IMR-90 (cell line): ENCODE data around the gene GAD2. TPM values are rescaled to one million over a fixed set of nuclear protein-coding genes. Genes with fewer than 3 reads are reported as not detected.

Experiments
- ATAC-seq: fragments of 200-7000 bp; cut with Tn5 transposase; 2 replicates; pipeline ENCODE4 v1.9.1; 2020; ENCODE audit warnings: low read depth, mild to moderate bottlenecking, moderate library complexity
- BruUV-seq: library from RNA; stranded (reverse); fragments of 400-500 nt; replicated peaks from 2 replicates; lab custom pipeline; 2021; lab: Mats Ljungman, UMichigan
- CTCF ChIA-PET: fragments of 300-600 bp; formaldehyde crosslinking; extraction: SDS; loops from one replicate; lab custom pipeline; 2021; ENCODE audit warnings: antibody characterized with exemption; lab: Yijun Ruan, JAX
- POLR2A ChIA-PET: fragments of 300-600 bp; sonication (Branson Sonifier 250); formaldehyde crosslinking; loops from one replicate; lab custom pipeline; 2022; ENCODE audit warnings: antibody characterized with exemption; ENCODE audit not compliant: unreplicated experiment; lab: Charles Lee
- DNase-seq: peaks from one replicate; pipeline ENCODE4 v3.0.0; 2013
- H2AFZ ChIP-seq: replicated peaks from 2 replicates; pipeline ENCODE3; 2013; ENCODE audit warnings: low read length, mild to moderate bottlenecking; ENCODE audit not compliant: poor library complexity
- H2AK5ac ChIP-seq: 2 replicates; pipeline ENCODE4 v1.6.1; 2013; ENCODE audit warnings: low read depth, low read length, inconsistent platforms
- H2AK9ac ChIP-seq: replicated peaks from 2 replicates; pipeline ENCODE3; 2013; ENCODE audit warnings: mild to moderate bottlenecking, low read depth, low read length, moderate library complexity; ENCODE audit not compliant: poor library complexity
- H2BK120ac ChIP-seq: 2 replicates; pipeline ENCODE4 v1.6.1; 2013; ENCODE audit warnings: low read depth, low read length, inconsistent platforms
- H2BK15ac ChIP-seq: 3 replicates; pipeline ENCODE4 v1.6.1; 2013; ENCODE audit warnings: low read depth, low read length, inconsistent platforms
- H2BK20ac ChIP-seq: 2 replicates; pipeline ENCODE4 v1.6.1; 2013; ENCODE audit warnings: low read depth, mild to moderate bottlenecking, inconsistent platforms, low read length, moderate library complexity
- H2BK5ac ChIP-seq: 2 replicates; pipeline ENCODE4 v1.6.1; 2013; ENCODE audit warnings: mild to moderate bottlenecking, low read depth, low read length, inconsistent platforms; ENCODE audit not compliant: poor library complexity, severe bottlenecking
- H3K14ac ChIP-seq: replicated peaks from 2 replicates; pipeline ENCODE4 v1.6.1; 2013; ENCODE audit warnings: low read depth, low read length, inconsistent platforms
- H3K18ac ChIP-seq: 2 replicates; pipeline ENCODE4 v1.6.1; 2013; ENCODE audit warnings: low read depth, low read length, control low read depth
- H3K23ac ChIP-seq: 2 replicates; pipeline ENCODE4 v1.6.1; 2013; ENCODE audit warnings: low read depth, low read length, inconsistent platforms
- H3K27ac ChIP-seq: 2 replicates; pipeline ENCODE4 v1.5.1; 2013; ENCODE audit warnings: mild to moderate bottlenecking, control low read depth, low read length; ENCODE audit not compliant: insufficient read depth
- H3K27me3 ChIP-seq: 2 replicates; pipeline ENCODE4 v1.6.1; 2013; ENCODE audit warnings: low read length; ENCODE audit not compliant: control insufficient read depth, insufficient read depth
- H3K36me3 ChIP-seq: 2 replicates; pipeline ENCODE4 v1.6.1; 2013; ENCODE audit warnings: low read length, mixed read lengths; ENCODE audit not compliant: control insufficient read depth, insufficient read depth
- H3K4ac ChIP-seq: 2 replicates; pipeline ENCODE4 v1.6.1; 2013; ENCODE audit warnings: low read depth, low read length, inconsistent platforms
- H3K4me1 ChIP-seq: 2 replicates; pipeline ENCODE4 v1.6.1; 2013; ENCODE audit warnings: low read length, mixed read lengths; ENCODE audit not compliant: control insufficient read depth, insufficient read depth
- H3K4me2 ChIP-seq: 2 replicates; pipeline ENCODE4 v1.6.1; 2013; ENCODE audit warnings: low read depth, mild to moderate bottlenecking, control low read depth, low read length, moderate library complexity
- H3K4me3 ChIP-seq: 2 replicates; pipeline ENCODE4 v1.5.1; 2013; ENCODE audit warnings: low read depth, mild to moderate bottlenecking, control low read depth, low read length, moderate library complexity; ENCODE audit not compliant: insufficient read depth
- H3K56ac ChIP-seq: 2 replicates; pipeline ENCODE4 v1.6.1; 2013; ENCODE audit warnings: low read length, inconsistent platforms; ENCODE audit not compliant: insufficient read depth; ENCODE audit errors: extremely low read depth
- H3K79me1 ChIP-seq, 2 experiments: 2 replicates each; pipeline ENCODE4 v1.6.1; 2013; ENCODE audit warnings: low read length in 2 of 2, inconsistent platforms in 1 of 2, low read depth in 1 of 2
- H3K9ac ChIP-seq: 2 replicates; pipeline ENCODE4 v1.6.1; 2013; ENCODE audit warnings: low read depth, low read length, control low read depth
- H3K9me1 ChIP-seq: 2 replicates; pipeline ENCODE4 v1.6.1; 2013; ENCODE audit warnings: low read length, inconsistent platforms; ENCODE audit not compliant: insufficient read depth
- H3K9me3 ChIP-seq: 2 replicates; pipeline ENCODE4 v1.6.1; 2013; ENCODE audit warnings: low read length; ENCODE audit not compliant: control insufficient read depth, insufficient read depth
- H4K20me1 ChIP-seq: 2 replicates; pipeline ENCODE4 v1.6.1; 2013; ENCODE audit warnings: low read length, inconsistent platforms; ENCODE audit not compliant: insufficient read depth
- H4K5ac ChIP-seq: 2 replicates; pipeline ENCODE4 v1.6.1; 2013; ENCODE audit warnings: mild to moderate bottlenecking, low read depth, low read length, control low read depth
- H4K8ac ChIP-seq, 2 experiments: 2 replicates each; pipeline ENCODE4 v1.6.1; 2013; ENCODE audit warnings: low read depth in 2 of 2, low read length in 2 of 2, control low read depth in 1 of 2, inconsistent platforms in 1 of 2
- H4K91ac ChIP-seq: 2 replicates; pipeline ENCODE4 v1.6.1; 2013; ENCODE audit warnings: low read depth, low read length, inconsistent platforms; ENCODE audit not compliant: insufficient read depth
- BHLHE40 ChIP-seq: fragments of 150-350 bp; IDR thresholded peaks from 2 replicates; pipeline ENCODE4 v1.6.1; 2016; ENCODE audit warnings: mild to moderate bottlenecking, low read depth, low read length
- CEBPB ChIP-seq: IDR thresholded peaks from 2 replicates; pipeline ENCODE4 v1.6.1; 2012; ENCODE audit warnings: low read depth, low read length, improper control_type of control experiment
- FOS ChIP-seq: fragments of 150-350 bp; IDR thresholded peaks from 2 replicates; pipeline ENCODE4 v1.6.1; 2016; ENCODE audit warnings: low read depth, low read length
- MAFK ChIP-seq: IDR thresholded peaks from 2 replicates; pipeline ENCODE4 v1.6.1; 2012; ENCODE audit warnings: low read depth, low read length, improper control_type of control experiment
- MAZ ChIP-seq: IDR thresholded peaks from 2 replicates; pipeline ENCODE4 v1.6.1; 2012; ENCODE audit warnings: low read depth, mild to moderate bottlenecking, low read length, improper control_type of control experiment, moderate library complexity, borderline replicate concordance
- NFE2L2 ChIP-seq: fragments of 150-350 bp; IDR thresholded peaks from 2 replicates; pipeline ENCODE4 v1.6.1; 2016; ENCODE audit warnings: low read depth, mild to moderate bottlenecking, low read length
- POLR2A ChIP-seq: IDR thresholded peaks from 2 replicates; pipeline ENCODE4 v1.6.1; 2012; ENCODE audit warnings: mild to moderate bottlenecking, low read depth, low read length
- RCOR1 ChIP-seq: IDR thresholded peaks from 2 replicates; pipeline ENCODE4 v1.6.1; 2012; ENCODE audit warnings: mild to moderate bottlenecking, low read length, improper control_type of control experiment; ENCODE audit not compliant: insufficient replicate concordance
- RFX5 ChIP-seq: IDR thresholded peaks from 2 replicates; pipeline ENCODE4 v1.8.0; 2012; ENCODE audit warnings: low read depth, mild to moderate bottlenecking, low read length, moderate library complexity
- SMC3 ChIP-seq: fragments of 150-350 bp; IDR thresholded peaks from 2 replicates; pipeline ENCODE4 v1.6.1; 2016; ENCODE audit warnings: low read depth, mild to moderate bottlenecking, antibody characterized with exemption, low read length, moderate library complexity
- WGBS, 2 experiments: methylation state at CpG; one replicate each; pipeline versions ENCODE4 v1.1.5 to v1.1.7; 2013; ENCODE audit warnings: missing lambda C conversion rate in 2 of 2; ENCODE audit not compliant: insufficient read length in 1 of 2; ENCODE audit errors: extremely low coverage in 2 of 2; 5-methylcytosine and 5-hydroxymethylcytosine counted together
- dilution Hi-C: fragments of 300-500 bp; cut with HindIII; formaldehyde crosslinking; loops from one replicate; pipeline ENCODE4 v1.14.3; 2018; ENCODE audit warnings: low sequenced_read_pairs; ENCODE audit not compliant: unreplicated experiment
- in situ Hi-C: fragments of 300-500 bp; cut with MboI; formaldehyde crosslinking; loops from 3 replicates; pipeline ENCODE4 v1.14.3; 2019; ENCODE audit warnings: low sequenced_read_pairs, inconsistent platforms, mixed read lengths
- intact Hi-C: fragments of 100-400 bp; cut with micrococcal nuclease; formaldehyde crosslinking; loops from 2 replicates; pipeline ENCODE4 v1.10.0; 2022
- polyA plus RNA-seq, 3 experiments: library from polyadenylated mRNA; depleted of rRNA; stranded (reverse); fragments of >200 nt; gene quantifications; 2 replicates each; pipeline ENCODE4 v1.2.3, GENCODE V29; 2012; ENCODE audit warnings: low replicate concordance in 1 of 3
- total RNA-seq: library from RNA; depleted of rRNA; stranded (reverse); fragments of >200 nt; gene quantifications from 2 replicates; pipeline ENCODE4 v1.2.3, GENCODE V29; 2012
- TF ChIP-seq, protein P1 (sequence below): fragments of 150-350 bp; IDR thresholded peaks from 2 replicates; pipeline ENCODE4 v1.6.1; 2016; ENCODE audit warnings: low read depth, mild to moderate bottlenecking, low read length, moderate library complexity, borderline replicate concordance
- TF ChIP-seq, protein P2 (sequence below): fragments of 150-350 bp; IDR thresholded peaks from 2 replicates; pipeline ENCODE4 v1.6.1; 2017; ENCODE audit warnings: mild to moderate bottlenecking, antibody characterized with exemption, low read length, low read depth

Gene GAD2
- total and polyA plus RNA-seq, 2 of the 4 experiments (the other 2 are of a cell fraction), result not detected

DNA sequence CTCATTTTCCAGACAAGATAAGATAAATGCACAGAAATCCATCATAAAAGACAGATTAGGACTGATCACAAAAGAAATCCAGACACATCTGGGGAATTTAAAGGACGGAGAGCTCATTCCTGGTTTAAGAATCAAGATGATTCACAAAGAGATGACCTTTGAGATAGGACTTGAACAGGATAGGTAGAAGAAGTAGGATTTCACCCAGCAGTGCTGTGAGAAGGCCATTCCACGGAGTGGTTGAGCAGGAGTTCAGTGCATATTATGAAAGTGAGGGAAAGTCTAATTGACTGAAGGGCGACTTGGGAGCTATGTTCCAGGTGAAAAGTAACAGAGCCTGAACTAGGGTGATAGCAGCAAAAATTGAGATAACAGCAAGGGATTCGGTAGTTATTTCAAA lies 73.7 kb downstream of the GAD2 start:
- WGBS, 2 experiments, result 37% methylated on average over 3 of the region's 4 CpGs; no CpG with 5 or more reads in 1 of the 2 experiments
- no peak for TF ChIP-seq RCOR1
- TF ChIP-seq RFX5, result no peak
- no peak for TF ChIP-seq MAZ
- no peak for TF ChIP-seq CEBPB
- no peak for TF ChIP-seq SMC3
- TF ChIP-seq FOS, result no peak
- no peak for TF ChIP-seq NFE2L2
- TF ChIP-seq BHLHE40, result no peak
- no peak for TF ChIP-seq POLR2A
- TF ChIP-seq, protein P1, sequence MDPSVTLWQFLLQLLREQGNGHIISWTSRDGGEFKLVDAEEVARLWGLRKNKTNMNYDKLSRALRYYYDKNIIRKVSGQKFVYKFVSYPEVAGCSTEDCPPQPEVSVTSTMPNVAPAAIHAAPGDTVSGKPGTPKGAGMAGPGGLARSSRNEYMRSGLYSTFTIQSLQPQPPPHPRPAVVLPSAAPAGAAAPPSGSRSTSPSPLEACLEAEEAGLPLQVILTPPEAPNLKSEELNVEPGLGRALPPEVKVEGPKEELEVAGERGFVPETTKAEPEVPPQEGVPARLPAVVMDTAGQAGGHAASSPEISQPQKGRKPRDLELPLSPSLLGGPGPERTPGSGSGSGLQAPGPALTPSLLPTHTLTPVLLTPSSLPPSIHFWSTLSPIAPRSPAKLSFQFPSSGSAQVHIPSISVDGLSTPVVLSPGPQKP, result no peak
- TF ChIP-seq, protein P2, sequence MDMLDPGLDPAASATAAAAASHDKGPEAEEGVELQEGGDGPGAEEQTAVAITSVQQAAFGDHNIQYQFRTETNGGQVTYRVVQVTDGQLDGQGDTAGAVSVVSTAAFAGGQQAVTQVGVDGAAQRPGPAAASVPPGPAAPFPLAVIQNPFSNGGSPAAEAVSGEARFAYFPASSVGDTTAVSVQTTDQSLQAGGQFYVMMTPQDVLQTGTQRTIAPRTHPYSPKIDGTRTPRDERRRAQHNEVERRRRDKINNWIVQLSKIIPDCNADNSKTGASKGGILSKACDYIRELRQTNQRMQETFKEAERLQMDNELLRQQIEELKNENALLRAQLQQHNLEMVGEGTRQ, result no peak
- no peak for TF ChIP-seq MAFK

More for the DNA sequence above, 73.7 kb downstream of the GAD2 start:
- DNase-seq (no peak), ATAC-seq (no peak)
- H3K27me3 ChIP-seq, result no peaks in the 10 kb centered on the region
- no peak overlapping the region for H2AK5ac ChIP-seq
- H3K9me3 ChIP-seq, result peaks cover 24% of the 10 kb centered on the region
- POLR2A ChIA-PET, result no interaction called here
- no peak overlapping the region for H4K5ac ChIP-seq
- H4K8ac ChIP-seq, result no peak overlapping the region
- no peaks in the 10 kb centered on the region for H3K4me1 ChIP-seq
- no peak overlapping the region for H3K14ac ChIP-seq
- intact Hi-C loops, result no loop called here
- no peaks in the 10 kb centered on the region for H3K9me1 ChIP-seq
- H4K91ac ChIP-seq, result no peak overlapping the region
- no peaks in the 10 kb centered on the region for H3K36me3 ChIP-seq
- dilution Hi-C loops, result no loop called here
- H3K4ac ChIP-seq, result no peak overlapping the region
- no peaks in the 10 kb centered on the region for H3K79me1 ChIP-seq
- BruUV-seq, result no TSS peak
- H3K23ac ChIP-seq, result no peak overlapping the region
- no peak overlapping the region for H2BK15ac ChIP-seq
- H2BK5ac ChIP-seq, result no peak overlapping the region
- H3K9ac ChIP-seq, result no peak overlapping the region
- H2AK9ac ChIP-seq, result no peak overlapping the region
- CTCF ChIA-PET, result no interaction called here
- no peak overlapping the region for H2BK120ac ChIP-seq
- no peak overlapping the region for H3K56ac ChIP-seq
- H3K4me2 ChIP-seq, result no peak overlapping the region
- H3K18ac ChIP-seq, result no peak overlapping the region
- no peak overlapping the region for H2BK20ac ChIP-seq
- no peak overlapping the region for H3K4me3 ChIP-seq
- in situ Hi-C loops, result no loop called here
- no peak overlapping the region for H3K27ac ChIP-seq
- no peaks in the 10 kb centered on the region for H4K20me1 ChIP-seq
- H2AFZ ChIP-seq, result no peak overlapping the region
